Measurements from ENCODE around the gene YWHAH.

Gene YWHAH

DNA sequence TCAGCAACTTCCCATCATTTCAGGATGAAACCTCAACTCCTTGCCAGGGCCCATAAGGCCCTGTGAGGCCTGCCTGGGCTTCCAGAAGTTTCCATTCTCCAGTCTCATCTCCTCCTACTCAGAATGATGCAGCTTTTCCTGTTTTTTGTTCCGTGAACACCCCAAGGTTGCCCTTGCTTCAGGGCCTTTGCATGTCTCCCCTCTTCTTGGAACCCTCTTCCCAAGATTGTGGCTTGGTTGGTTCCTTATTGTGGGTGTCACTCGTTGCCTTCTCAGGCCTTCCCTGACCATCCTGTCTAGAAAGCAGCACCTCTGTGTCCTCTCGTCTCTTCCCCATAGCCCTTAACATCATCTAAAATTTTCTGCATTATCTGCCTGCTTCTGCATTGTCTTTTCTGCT, 23.2 kb upstream of the YWHAH start:
- H3K4me3 ChIP-seq, result no peak overlapping the region
- H3K27ac ChIP-seq, result no peak overlapping the region

DNA sequence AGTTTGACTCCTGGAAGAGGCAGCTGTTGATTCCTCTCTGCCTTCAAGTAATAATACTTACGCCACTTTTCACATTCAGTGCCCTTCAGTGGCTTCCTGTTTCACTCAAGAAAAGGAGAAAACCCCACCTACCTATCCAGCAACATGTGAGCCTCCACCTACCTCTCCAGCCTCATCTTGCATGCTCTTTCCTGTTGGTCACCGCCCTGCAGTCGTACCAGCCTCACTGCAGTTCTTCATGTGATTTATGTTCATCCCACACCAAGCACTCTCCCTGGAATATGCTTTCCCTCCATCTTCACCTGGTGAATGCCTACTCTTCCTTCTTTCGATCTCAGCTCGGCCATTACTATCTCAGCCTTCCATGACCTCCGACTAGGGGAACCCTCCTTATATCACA, 21.8 kb upstream of the YWHAH start:
- no peak overlapping the region for H3K4me3 ChIP-seq
- H3K27ac ChIP-seq, result peak overlapping the region in 6 of 21 experiments; percentile 5 to 33 (median 20)

DNA sequence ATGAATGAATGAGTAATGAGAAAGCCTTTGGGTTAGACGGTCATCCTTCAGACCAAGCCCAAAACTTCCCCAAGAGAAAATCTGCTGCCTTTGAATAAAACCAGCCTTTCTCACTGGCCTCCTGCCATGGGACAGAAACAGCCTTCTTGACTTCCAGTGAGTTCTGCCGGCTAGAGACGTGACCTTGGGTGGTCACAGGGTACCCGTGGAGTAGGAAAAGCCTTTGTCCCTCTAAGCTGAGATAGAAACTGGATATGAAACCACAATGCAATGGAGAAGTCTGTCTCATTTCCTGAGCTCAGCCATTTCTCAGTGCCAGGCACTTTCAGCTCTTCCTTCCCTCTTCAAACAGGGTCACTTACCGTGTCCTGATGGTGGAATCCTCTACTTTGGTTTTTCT, 21.2 kb upstream of the YWHAH start:
- H3K4me3 ChIP-seq, result no peak overlapping the region
- peak overlapping the region in 7 of 21 experiments; percentile 6 to 45 (median 27) for H3K27ac ChIP-seq

DNA sequence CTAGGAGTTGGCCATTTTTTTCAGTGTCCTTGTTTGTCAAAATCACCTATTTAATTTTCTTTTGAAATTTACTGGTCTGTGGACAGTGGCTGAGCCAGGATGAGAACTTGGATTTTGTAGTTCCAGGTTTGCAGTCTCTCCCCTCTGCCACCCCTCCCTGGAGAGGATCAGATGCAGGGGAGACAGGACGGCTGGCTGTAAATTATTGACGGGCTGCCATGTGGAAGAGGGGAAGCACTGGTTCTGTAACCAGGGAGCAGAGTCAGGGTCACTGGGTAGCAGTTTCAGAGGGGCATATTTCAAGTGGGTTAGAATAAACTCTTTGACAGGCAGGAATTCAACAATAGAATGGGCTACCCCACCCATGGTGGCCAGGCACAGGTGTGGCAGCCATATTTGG, 20.6 kb upstream of the YWHAH start:
- Histone ChIP-seq H3K27ac (peak overlapping the region in 5 of 21 experiments; percentile 6 to 45 (median 27)), H3K4me3 (no peak overlapping the region)

DNA sequence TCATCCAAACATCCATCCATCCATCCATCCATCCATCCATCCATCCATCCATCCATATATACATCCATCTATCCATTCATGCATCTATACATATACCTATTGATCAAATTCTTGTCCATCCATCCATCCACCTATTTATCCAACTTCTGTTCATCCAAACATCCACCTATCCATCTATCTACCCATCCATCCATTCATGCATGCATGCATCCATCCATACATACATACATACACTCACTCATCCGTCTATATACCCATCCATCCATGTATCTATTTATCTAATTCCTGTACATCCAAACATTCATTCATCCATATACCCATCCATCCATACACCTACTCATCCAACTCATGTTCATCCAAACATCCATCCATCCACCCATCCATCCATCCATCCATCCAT, 19.3 kb upstream of the YWHAH start:
- Histone ChIP-seq H3K4me3 (no peak overlapping the region), H3K27ac (no peak overlapping the region)

DNA sequence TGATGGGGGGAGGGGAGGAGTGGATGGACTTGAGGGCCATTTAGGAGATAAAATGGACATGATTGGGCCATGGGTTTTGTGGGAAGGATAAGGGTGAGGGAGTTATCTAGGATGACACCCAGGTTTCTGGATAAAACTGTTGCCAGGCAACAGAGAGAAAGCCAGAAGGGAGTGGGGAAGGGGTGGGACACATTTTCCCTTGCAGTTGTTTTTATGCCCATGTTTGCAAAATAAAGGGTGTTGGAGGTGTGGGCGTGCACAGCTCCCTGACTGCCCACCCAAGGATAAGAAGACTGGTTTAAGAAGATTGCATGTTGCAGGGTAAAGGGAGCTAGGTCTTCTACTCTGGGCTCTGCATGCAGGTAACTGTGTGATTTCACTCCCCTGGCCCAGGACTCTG, 18.3 kb upstream of the YWHAH start:
- Histone ChIP-seq H3K27ac (no peak overlapping the region), H3K4me3 (no peak overlapping the region)

DNA sequence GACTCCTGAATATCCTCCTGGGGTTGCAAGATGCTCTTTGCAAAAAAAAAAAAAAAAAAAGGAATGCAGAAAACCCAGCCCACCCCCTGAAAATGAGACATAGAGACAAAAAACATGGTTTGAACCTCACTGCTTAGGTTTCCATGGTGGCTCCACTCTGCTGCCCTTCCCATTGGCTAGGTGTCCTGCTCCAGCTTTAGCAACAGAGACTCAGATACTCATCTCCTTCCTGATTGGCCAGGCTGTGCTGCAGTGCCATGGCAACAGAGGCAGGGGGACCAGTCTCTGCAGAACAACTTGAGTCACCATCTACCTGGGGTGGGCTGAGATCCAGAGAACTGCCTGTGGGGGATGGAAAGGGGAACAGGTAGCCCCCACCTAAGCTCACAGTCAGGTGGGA, 17.4 kb upstream of the YWHAH start:
- no peak overlapping the region for H3K4me3 ChIP-seq
- no peak overlapping the region for H3K27ac ChIP-seq

DNA sequence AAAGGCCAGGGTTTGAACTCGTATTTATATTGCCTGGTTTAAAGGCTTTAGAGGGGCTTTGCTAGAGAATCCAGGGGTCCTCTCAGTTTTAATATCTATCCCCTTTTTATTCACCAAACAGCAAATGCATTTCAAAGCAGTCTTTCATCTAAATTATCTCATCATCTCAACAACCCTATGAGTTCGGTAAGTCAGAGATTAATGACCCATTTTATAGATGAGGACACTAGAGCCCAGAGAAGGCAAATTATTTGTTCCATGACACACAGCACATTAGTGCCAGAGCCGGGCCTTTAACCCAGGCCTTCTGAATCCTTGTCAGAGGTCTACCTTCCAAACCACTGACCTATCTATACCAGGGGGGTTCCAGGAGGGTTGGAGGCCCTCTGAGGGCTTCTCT, 16.8 kb upstream of the YWHAH start:
- no peak overlapping the region for H3K4me3 ChIP-seq
- H3K27ac ChIP-seq, result no peak overlapping the region

DNA sequence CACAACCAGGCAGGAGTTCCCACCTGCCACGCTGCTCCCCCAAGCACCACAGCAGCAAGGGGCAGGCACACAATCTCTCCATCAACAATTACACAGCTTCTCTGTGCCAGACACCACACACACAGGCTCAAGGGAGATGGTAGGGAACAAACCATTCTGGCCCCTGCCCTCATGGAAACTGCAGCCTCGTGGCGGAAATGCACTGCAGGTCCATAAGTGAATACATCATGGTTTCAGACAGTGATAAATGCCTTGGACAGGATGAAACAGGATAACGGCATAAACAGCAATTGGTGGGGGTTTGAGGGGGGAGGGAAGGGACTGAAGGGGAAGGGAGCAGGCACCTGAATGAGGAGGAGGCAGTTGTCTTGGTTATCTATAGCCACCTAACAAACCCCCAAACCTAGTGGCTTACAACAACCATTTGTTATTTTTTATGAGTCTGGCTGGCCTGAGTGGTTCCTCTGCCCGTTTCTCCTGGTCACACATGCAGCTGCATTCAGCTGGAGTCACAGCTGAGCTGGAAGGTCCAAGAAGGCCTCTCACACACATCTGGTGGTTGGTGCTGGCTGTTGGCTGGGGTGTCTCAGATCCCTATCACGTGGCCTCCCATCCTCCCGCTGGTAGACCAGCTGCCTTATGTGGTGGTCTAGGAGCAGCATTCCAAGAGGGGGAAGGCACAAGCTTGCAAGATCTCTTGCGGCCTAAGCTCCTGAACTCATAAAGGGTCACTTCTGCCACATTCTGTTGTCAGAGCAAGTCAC, 15.0 kb upstream of the YWHAH start:
- Histone ChIP-seq H3K4me3 (no peak overlapping the region), H3K27ac (no peak overlapping the region)

DNA sequence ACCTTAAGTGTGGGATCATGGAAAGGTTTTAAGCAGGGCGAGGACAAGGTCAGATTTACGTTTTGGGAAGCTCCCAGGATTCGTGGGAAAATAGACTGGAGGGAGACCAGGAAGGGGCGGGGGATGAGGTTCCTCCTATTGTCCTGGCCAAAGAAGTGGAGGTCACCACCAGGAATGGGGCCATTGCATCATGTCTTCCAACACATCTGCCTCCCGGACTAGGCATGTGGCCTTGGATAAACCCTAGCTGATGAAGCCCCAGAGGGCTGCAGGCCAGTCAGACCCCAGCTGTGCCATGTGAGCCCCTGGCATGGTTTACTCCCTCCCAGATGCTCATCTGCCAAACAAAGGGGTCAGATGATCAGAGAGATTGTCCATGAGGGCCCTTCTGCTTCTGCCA, 11.5 kb upstream of the YWHAH start:
- H3K27ac ChIP-seq, result no peak overlapping the region

DNA sequence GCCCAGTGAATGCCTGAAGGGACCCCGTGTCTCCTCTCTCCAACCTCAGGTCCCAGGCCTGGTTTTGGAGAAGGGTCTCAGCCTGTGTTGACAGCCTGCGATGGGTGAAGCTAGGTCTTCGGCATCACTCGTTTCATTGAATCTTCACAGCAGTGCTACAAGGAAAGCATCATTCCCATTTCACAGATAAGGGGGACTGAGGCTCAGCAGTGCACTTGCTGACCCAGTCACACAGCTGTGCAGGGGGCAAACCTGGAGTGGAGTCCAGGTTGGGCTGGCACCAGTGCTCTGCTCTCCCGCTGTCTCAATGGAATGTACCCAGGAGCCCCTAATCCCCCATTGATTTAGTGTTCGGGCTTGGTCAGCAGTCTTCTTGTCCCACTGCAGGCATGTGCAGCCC, 10.9 kb upstream of the YWHAH start:
- no peak overlapping the region for H3K27ac ChIP-seq
- no peak overlapping the region for H3K4me3 ChIP-seq

More for the DNA sequence above, 11.5 kb upstream of the YWHAH start:
- no peak overlapping the region for H3K4me3 ChIP-seq

DNA sequence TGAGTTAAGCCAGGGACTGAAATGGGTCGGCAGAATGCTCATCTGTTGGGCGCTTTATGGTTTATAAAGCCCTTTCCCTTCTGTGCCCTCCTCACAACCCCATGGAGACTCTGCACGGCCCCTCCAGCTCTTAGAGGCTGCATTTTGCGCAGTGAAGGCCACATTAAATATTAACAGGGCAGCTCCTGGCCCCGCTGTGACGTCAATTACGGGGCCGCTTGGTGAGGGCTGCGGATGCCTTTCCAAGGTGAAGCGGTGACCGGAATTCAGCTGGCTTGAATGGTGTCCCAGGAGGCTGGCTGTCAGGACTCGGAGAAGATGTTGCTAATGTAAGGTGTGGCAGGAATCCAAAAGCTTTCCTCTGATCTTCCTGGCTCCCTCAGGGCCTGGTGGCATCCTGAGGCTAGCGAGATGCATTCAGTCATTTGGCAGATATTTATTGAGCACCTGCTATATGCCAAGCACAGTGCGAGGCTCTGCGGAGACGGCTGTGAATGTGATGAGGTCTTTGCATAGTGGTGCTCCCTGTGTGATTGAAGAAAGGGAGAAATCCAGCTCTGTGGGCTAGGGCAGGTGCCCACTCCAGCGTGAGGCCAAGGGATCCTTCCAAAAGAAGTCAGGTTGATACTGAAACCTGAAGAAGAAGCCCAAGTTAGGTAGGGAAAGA, 10.4 kb upstream of the YWHAH start:
- Histone ChIP-seq H3K27ac (no peak overlapping the region), H3K4me3 (no peak overlapping the region)

DNA sequence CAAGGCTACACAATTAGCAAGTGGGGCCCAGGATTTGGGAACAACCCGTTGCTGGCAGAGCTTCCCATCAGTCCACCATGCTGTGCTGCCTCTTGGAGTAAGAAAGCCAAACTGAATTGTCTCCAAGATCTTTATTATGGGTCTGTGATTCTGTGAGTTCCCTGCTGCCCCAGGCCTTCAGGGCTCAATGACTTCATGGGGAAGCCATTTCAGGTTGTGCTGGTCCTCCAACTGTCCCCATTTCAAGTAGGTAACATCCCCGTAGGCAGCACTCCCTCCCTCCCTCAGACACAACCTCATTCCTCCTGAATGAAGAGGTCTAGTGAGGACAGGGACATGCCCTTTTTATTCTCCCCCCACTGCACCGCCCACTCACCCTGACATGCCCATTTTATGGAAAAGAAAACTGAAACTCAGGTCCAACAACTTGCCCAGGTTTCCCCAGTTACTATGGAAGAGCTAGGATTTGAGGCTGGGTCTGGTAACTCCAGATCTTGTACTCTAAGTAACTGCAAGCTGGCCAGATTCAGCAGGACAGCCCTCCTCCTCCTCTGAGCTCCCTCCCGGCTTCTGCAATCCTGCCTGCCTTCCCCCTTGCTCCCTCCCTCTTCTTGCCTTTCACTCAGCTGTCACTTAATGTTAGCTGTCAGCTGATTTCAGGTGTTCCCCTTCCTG, 8.2 kb upstream of the YWHAH start:
- no peak overlapping the region for H3K4me3 ChIP-seq

DNA sequence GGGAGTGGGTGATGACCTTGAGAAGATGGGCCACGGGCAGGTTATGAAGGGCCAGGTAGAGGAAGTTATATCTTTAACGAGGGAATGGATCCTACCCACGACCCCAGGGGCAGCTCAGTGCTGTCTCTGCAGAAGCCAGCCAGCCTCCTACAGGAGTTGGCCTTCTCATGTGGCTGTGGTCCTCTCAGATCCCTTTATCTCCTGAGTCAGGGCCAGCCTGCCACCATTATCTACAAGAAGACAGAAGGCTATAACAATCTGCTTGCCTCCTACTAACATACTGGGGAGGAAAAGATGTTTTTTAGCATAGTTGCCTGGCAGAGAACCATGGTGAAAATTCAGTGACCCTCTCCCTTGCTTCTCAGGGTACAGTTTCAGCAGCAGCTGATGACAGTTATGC, 7.0 kb upstream of the YWHAH start:
- no peak overlapping the region for H3K4me3 ChIP-seq
- H3K27ac ChIP-seq, result no peak overlapping the region

More for the DNA sequence above, 8.2 kb upstream of the YWHAH start:
- H3K27ac ChIP-seq, result no peak overlapping the region

DNA sequence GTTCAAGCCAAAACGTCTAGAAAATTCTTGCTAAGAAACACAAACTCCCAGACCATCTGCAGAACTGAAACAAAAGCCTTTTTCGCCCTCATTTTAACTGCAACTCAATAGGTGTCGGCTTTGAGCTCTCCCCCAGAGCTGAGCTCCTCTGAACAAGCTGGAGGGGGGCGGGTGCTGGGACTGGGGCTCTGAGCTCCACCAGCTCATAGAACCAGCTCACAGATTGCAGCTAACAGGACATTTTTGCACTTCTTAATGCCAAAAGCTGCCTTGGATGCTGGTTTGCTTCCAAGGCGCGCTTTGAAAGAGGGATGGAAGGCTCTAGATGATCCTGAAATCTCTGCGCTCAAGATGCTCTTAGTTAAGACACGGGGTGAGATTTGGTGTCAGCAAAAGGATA, 6.0 kb upstream of the YWHAH start:
- Histone ChIP-seq H3K27ac (no peak overlapping the region), H3K4me3 (no peak overlapping the region)

DNA sequence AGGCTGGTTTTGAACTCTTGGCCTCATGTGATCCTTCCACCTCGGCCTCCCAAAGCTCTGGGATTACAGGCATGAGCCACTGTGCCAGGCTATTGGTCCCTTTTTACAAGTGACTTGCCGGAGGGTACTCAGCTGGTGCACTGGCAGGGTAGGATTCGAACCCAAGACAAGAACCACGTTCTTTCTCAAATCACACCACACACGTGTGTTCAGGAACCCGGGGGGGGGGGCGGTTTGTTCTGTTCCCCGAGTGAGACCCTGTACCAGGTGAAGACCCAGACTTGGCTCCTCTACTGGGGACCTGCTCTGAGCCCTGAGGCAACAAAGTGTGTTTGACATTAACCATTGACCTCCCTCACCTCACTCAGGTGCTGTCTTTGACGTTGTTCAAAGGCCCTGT, 3.8 kb upstream of the YWHAH start:
- Histone ChIP-seq H3K4me3 (no peak overlapping the region), H3K27ac (no peak overlapping the region)

DNA sequence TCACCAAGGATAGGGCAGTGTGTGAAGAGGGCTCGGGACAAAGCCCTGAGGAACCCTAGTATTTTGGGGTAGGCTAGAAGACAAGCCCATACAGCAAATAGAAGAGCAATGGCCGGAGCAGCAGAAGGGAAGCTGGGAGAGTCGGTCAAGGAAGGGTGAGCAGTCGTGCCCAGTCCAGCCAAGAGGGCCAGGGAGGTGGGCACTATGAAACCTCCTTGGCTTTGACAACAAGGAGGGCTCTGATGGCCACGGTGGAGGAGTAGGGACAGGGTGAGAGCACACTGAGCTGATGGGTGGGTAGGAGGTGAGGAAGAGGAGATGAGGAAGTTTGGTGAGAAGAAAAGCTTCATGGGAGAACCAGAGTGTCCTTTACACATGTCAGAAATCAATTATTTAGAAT, 2.2 kb upstream of the YWHAH start:
- Histone ChIP-seq H3K4me3 (no peak overlapping the region), H3K27ac (no peak overlapping the region)

DNA sequence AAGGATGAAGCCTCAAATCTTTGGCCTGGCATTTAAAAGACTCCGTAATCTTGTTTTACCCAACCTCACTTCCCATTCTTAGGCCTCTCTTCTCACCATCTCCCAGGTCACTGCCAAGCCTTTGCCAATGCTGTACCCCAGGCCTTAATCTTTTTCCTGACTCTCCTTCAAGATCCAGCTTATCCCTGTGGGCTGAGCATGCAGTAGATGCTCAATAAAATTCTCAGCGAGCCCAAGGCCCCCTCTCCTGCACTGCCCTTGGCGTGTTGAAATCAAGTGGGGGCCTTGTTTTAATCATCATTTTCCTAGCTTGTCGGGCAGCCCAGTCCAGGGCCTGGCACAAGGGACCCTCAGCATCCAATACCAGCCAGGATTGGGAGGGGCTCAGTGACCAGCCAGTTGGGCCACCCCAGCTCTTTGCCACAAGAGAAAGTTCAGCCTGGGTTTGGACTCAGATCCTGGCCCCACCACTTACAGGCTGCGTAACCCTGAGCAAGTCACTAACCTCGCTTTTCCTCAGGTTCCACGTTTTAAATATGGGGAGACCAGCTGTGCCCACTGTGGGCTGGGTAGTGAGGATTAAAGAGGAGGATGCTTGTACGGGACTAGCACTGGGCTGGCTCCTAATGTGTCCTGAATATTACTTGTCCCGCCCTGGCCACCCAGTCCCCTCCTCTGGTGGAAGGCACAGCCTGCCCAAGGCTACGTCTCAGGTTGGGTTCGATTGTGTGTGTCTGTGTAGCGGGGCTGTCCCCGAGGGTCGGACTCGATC, 943 bp upstream of the YWHAH start:
- peak overlapping the region in 20 of 21 experiments; percentile 58 to 99 (median 94) for H3K27ac ChIP-seq
- H3K4me3 ChIP-seq, result peak overlapping the region; percentile 71 to 98 (median 88)

DNA sequence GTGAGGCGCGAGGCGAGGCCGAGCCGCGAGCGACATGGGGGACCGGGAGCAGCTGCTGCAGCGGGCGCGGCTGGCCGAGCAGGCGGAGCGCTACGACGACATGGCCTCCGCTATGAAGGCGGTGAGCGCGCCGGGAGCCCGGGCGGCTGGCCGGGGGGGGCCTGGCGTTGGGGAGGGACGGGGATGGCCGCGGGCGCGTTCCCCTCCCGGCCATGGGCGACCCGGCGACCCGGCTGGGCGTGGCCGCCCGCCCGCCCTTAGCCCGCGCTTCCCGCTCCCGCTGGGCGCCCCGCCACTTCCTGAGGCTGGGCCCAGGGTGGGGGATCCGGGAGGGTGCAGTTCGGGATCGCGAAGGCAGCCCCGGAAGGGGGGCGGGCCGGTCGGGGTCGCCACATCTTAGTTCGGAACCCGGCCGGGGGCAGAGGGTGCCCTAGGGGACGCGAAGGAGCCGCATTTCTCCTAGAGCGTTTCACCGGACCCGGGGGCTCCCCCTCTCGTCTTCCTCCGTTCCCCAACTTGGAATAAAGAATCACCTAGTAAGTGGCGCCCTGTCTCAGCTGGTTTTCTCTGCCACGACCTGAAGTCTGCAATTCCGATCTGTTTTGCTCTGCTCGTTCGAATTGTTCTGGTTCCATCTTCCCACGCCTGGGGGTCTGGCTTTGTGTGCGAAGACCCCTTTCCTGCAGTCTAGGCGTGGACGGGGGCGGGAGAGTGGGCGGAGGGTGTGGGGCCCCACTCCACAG, 536 bp downstream of the YWHAH start:
- H3K4me3 ChIP-seq, result peak overlapping the region; percentile 71 to 98 (median 88)
- peak overlapping the region; percentile 79 to 99 (median 95) for H3K27ac ChIP-seq

Data from skin epidermis (tissue), 12 donors.